ENCODE results near the gene C10orf90.

- TF ChIP-seq, protein P1, sequence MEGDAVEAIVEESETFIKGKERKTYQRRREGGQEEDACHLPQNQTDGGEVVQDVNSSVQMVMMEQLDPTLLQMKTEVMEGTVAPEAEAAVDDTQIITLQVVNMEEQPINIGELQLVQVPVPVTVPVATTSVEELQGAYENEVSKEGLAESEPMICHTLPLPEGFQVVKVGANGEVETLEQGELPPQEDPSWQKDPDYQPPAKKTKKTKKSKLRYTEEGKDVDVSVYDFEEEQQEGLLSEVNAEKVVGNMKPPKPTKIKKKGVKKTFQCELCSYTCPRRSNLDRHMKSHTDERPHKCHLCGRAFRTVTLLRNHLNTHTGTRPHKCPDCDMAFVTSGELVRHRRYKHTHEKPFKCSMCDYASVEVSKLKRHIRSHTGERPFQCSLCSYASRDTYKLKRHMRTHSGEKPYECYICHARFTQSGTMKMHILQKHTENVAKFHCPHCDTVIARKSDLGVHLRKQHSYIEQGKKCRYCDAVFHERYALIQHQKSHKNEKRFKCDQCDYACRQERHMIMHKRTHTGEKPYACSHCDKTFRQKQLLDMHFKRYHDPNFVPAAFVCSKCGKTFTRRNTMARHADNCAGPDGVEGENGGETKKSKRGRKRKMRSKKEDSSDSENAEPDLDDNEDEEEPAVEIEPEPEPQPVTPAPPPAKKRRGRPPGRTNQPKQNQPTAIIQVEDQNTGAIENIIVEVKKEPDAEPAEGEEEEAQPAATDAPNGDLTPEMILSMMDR (IDR thresholded peaks at IDR 0.05) = no peak
- TF ChIP-seq POLR2A (IDR thresholded peaks at IDR 0.05) (no peak), EP300 (IDR thresholded peaks at IDR 0.05) (no peak)
These were observed 293.5 kb downstream of the C10orf90 start for GRCh38 chr10:126376956-126377355.

Data from suprapubic skin (tissue), 3 donors.